ENCODE data around the gene ADPRHL1.
"Not testable (repeated sequence)": the region's sequence is repeated elsewhere in the genome, so short reads cannot be mapped to it uniquely, and the experiment has no call there.

The ADPRHL1 gene

GRCh38 chr13:113476811-113477210 lies 23.5 kb upstream of the ADPRHL1 start:
- DNase-seq: no peak

DNA sequence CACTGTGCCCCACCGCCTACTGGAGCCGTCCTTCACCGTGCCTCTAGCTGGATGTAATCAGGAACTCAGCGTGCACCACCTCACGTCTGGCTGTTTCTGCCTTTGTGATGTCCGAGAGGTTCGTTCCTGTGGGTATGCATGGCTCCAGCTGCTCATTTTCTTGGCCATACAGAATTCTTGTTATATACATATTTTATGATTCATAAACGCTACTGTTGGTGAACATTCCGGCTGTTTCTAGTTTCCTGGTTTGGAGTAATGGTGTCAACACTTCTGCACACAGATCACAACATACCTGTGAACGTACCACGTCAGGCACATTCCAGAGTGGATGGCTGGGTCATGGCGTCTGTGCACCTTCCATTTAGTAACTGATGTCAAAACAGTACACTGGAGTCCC lies 22.6 kb upstream of the ADPRHL1 start:
- DNase-seq: no peak

GRCh38 chr13:113475280-113475679 lies 22.0 kb upstream of the ADPRHL1 start:
- DNase-seq: no peak

DNA sequence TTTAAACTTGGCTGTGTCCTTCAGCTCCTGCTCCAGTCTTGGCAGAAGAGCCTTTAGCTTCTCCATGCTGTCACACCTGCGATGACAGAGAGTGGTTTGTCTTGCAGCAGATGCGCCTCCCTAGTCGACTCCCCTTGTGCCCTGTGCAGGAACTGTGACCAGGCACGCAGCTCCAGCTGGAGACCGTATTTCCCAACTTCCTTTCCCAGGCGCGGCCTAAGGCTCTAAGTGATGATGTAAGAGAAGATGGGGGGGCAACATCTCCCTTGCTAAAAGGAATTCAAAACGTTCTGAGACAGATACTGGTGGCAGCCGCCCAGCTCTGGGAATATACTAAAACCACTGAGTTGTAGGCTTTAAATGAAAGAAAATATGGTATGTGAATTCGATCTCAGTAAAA lies 20.9 kb upstream of the ADPRHL1 start:
- peak; percentile 96 for DNase-seq

GRCh38 chr13:113472355-113473025 lies 19.2 kb upstream of the ADPRHL1 start:
- no peak for DNase-seq

- no peak for DNase-seq
Observed at GRCh38 chr13:113471844-113472243, 18.6 kb upstream of the ADPRHL1 start.

DNA sequence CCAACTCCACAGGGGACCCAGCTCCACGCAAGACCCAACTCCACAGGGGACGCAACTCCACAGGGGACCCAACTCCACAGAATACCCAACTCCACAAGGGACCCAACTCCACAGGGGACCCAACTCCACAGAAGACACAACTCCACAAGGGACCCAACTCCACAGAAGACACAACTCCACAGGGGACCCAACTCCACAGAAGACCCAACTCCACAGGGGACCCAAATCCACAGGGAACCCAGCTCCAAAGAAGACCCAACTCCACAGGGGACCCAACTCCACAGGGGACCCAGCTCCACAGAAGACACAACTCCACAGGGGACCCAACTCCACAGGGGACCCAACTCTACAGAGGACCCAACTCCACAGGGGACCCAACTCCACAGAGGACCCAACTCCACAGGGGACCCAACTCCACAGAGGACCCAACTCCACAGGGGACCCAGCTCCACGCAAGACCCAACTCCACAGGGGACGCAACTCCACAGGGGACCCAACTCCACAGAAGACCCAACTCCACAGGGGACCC lies 17.4 kb upstream of the ADPRHL1 start:
- not testable (repeated sequence) for DNase-seq

- DNase-seq: no peak
Observed at GRCh38 chr13:113470073-113470472, 16.8 kb upstream of the ADPRHL1 start.

GRCh38 chr13:113469582-113469981 lies 16.3 kb upstream of the ADPRHL1 start:
- DNase-seq: no peak

DNA sequence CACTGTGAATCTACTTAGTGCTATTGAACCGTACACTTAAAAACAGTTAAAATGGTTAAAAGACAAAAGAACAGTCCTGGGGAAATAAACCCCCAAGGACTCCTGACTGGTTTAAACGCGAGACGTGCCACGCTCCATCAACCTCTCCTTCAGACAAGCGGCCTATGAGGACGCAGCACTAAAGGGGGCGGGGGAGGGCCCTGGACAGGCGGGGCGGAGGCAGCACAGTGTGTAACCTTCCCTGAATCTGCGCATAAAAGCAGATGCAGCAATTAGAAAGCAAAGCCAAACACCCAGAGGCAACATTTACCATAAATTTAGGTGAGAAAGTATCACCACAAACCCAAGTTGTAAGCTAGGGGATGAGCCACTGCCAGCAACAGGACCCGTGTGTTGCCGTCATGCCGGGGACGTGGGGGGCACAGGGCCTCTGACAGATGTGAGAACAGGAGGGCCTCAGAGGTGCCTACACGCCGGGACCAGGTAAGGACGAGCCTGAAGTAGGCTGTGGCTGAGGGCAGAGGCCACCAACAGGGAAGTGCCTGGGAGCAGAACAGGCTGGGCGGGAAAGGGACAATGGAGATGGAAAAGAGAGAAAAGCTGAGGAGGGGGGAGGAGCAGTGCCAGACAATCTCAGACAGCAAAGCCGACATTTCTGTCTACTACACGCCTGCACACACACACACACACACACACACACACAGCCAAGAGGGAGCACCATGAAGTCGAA lies 15.3 kb upstream of the ADPRHL1 start:
- DNase-seq: no peak

DNA sequence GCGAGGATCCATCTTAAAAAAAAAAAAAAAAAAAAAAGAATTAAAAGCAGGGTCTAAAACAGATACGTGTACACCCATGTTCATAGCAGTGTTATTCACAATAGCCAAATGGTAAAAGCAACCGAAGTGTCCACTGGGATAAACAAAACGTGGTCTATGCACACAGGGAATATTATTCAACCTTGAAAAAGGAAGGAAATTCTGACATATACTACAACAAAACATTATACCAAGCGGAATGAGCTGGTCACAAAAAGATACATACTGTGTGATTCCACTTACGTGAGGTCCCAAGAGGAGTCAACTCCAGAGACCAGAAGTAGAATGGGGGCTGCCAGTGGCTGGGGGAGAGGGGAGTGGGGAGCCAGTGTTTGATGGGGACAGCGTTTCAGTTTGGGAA lies 14.7 kb upstream of the ADPRHL1 start:
- DNase-seq: no peak

DNA sequence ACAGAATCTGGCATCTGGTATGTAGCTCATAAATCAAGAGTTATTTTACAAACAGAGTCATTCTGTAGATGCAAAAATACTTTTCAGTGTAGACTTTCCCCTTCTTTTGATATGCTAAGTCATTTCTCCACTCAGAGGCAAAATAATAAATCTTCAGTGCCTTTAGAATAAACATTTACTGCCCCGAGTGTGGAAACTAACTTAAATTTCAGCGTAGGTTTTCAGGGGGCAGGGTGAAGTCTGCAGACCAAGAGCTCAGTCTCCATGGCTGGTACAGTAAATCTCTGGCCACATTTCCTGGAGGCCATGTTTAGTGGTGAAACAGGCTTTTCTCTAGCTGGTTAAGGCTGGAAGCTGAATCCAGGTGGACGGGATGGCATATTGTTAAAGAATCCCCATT lies 13.1 kb upstream of the ADPRHL1 start:
- DNase-seq: no peak

GRCh38 chr13:113465300-113465699 lies 12.0 kb upstream of the ADPRHL1 start:
- DNase-seq: no peak

DNA sequence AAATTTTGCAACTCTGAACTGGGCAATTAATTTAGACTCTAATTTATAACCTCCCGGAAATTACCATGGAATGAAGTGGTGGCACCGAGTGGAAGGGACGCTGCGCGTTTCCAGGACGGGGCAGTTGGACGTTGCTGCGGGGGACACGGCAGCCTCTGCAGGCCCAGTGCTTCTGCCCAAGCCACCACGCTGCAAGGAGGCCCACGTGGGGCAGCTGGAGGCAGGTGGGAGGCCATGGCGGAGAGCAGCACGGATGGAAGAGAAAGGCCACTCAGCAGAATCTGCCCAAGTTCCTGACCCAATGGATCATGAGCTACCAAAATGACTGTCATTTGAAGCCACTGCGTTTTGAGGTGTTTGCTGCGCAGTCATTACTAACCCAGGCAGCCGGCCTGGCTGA lies 11.2 kb upstream of the ADPRHL1 start:
- no peak for DNase-seq

GRCh38 chr13:113461022-113461751 lies 7.9 kb upstream of the ADPRHL1 start:
- no peak for DNase-seq

GRCh38 chr13:113460599-113460998 lies 7.3 kb upstream of the ADPRHL1 start:
- no peak for DNase-seq

- DNase-seq: no peak
Observed at GRCh38 chr13:113460064-113460555, 6.8 kb upstream of the ADPRHL1 start.

GRCh38 chr13:113458253-113459065 lies 5.2 kb upstream of the ADPRHL1 start:
- no peak for DNase-seq

DNA sequence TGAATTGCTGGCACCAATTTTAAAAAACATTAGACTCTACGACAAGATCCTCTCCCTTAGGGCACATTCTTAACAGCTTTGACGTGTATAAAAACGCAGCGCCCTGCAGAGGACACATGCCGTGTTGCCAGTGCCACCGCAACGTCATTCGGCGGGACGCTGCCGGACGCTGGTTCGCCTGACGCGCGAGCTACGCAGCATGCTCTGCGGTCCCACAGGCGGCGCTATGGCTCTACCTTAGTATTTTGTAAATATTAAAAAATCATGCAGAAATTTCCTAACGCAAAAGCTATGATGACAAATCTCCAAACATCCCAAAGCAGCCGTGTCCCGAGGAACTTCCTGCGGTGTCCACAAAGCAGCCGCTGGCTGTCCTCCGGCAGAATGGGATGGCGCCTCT lies 4.2 kb upstream of the ADPRHL1 start:
- no peak for DNase-seq

GRCh38 chr13:113456116-113456702 lies 2.9 kb upstream of the ADPRHL1 start:
- DNase-seq: no peak

- DNase-seq: no peak
Observed at GRCh38 chr13:113455384-113455783, 2.1 kb upstream of the ADPRHL1 start.

GRCh38 chr13:113454936-113455335 lies 1.6 kb upstream of the ADPRHL1 start:
- DNase-seq: no peak

Data from GF-D8 (cell line).